SJCRH30 (cell line): Measurements from ENCODE around the gene P2RX1. TPM values are rescaled to one million over a fixed set of nuclear protein-coding genes. Genes with fewer than 3 reads are reported as not detected.

Source experiments
- DNase-seq, 2 experiments: peaks; one replicate each; pipeline ENCODE4 v3.0.0-alpha.2; 2015 to 2020
- H3K27ac ChIP-seq: fragments of 250-450 bp; sonication (Bioruptor Pico); 2 replicates; pipeline ENCODE4 v1.5.1; 2020; ENCODE audit warnings: mild to moderate bottlenecking, moderate library complexity
- H3K27me3 ChIP-seq: fragments of 250-450 bp; sonication (Bioruptor Pico); 2 replicates; pipeline ENCODE4 v1.5.1; 2020; ENCODE audit warnings: mild to moderate bottlenecking, moderate library complexity
- H3K36me3 ChIP-seq: fragments of 250-450 bp; sonication (Bioruptor Pico); 2 replicates; pipeline ENCODE4 v1.5.1; 2020; ENCODE audit warnings: mild to moderate bottlenecking, moderate library complexity
- H3K4me1 ChIP-seq: fragments of 250-450 bp; sonication (Bioruptor Pico); 2 replicates; pipeline ENCODE4 v1.5.1; 2020; ENCODE audit warnings: mild to moderate bottlenecking, moderate library complexity
- H3K4me3 ChIP-seq: fragments of 250-450 bp; sonication (Bioruptor Pico); 2 replicates; pipeline ENCODE4 v1.5.1; 2020; ENCODE audit warnings: mild to moderate bottlenecking, moderate library complexity
- H3K9me3 ChIP-seq: fragments of 250-450 bp; sonication (Bioruptor Pico); replicated peaks from 2 replicates; pipeline ENCODE4 v1.5.1; 2020; ENCODE audit warnings: mild to moderate bottlenecking, moderate library complexity
- total RNA-seq: library from RNA; depleted of rRNA; stranded (reverse); fragments of >200 nt; shearing (Covaris generic); gene quantifications from 2 replicates; pipeline ENCODE4 v1.2.3, GENCODE V29; 2014

Gene P2RX1
- total RNA-seq, 1 experiment from 2014 or later: 0.06 TPM

DNA sequence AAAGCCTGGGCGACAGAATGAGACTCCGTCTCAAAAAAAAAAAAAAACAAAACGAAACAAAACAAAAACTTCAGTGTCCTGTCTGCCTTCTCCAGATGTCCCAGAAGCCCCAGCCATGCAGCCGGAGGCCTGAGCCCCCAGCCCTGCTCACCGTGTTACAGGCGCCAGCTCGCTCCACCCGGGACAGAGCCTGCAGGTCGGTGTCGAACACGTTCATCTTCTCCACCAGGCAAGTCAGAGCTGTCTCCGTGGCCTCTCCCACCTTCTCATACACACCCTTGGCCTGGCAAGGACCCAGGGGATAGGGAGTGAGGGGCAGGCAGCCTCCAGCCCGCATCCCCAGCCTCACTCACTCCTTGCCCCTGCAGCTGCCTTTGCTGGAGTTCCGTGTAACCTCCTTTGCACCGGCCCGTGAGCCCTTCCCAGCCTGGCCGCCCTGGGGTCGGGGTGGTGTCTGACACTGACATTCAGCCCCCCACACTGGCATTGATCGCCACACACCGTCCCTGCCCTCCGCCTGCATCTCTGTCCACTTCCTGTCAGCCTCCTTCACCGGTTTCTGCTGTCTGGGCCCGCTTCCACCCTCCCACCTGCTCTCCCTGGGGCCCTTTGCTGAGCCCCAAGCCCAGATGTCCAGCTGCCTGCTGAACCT is 27.1 kb upstream of the P2RX1 start:
- Histone ChIP-seq H3K4me3 (peak overlapping the region; percentile 42), H3K9me3 (no peaks in the 10 kb centered on the region), H3K4me1 (peaks cover 8% of the 10 kb centered on the region), H3K36me3 (no peaks in the 10 kb centered on the region), H3K27ac (peak overlapping the region; percentile 48), H3K27me3 (no peaks in the 10 kb centered on the region)
- peak in 1 of 2 experiments; percentile 31 for DNase-seq

DNA sequence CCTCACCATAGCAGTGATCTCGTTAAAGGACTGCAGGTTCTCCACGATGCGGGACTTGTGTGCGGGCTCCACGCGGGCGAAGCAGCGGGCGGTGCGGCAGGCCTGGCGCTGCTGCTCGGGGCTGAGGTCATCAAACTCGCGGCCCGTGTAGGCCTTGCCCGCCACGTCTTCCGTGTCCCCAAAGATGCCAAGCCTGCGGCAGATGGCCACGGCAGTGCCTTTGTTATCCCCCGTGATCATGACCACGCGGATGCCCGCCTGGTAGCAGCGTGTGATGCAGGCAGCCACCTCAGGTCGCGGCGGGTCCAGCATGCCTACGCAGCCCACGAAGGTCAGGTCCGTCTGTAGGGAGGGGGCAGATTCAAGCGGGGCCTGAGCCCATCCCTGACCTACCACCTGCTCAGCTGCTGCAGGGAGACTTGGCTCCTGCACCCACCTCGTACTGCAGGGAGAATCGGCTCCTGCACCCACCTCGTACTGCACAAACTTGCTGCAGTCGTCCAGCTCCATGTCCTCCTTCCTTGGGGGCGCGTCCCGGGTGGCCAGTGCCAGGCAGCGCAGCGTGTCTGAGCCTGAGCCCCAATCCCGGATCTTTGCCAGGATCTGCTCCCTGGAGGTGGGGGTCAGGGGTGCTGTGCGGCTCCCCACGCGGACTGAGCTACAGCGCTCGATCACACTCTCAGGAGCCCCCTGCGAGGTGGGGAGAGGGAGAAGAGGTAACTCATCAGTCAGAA is 24.9 kb upstream of the P2RX1 start:
- no peaks in the 10 kb centered on the region for H3K9me3 ChIP-seq
- H3K27me3 ChIP-seq: no peaks in the 10 kb centered on the region
- H3K27ac ChIP-seq: no peak overlapping the region
- H3K4me3 ChIP-seq: no peak overlapping the region
- H3K36me3 ChIP-seq: no peaks in the 10 kb centered on the region
- H3K4me1 ChIP-seq: peaks cover 8% of the 10 kb centered on the region
- no peak for DNase-seq

DNA sequence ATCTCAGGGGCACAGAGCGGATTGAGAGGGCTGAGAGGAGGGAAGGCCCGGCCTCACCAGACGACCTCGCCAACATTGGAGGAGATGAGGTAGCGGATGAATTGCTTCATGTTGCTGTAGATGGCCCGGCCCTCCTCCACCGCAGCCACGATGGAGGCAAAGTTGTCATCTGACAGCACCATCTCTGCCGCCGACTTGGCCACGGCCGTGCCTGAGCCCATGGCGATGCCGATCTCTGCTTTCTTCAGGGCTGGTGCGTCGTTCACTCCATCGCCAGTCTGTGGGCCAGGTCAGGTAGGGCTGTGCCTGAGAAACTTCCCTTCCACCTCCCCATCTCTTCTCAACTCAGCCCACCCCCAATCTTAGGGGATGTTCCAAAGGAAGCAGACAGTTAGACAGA is 21.1 kb upstream of the P2RX1 start:
- Histone ChIP-seq H3K4me1 (no peaks in the 10 kb centered on the region), H3K36me3 (no peaks in the 10 kb centered on the region), H3K9me3 (no peaks in the 10 kb centered on the region), H3K4me3 (no peak overlapping the region), H3K27ac (no peak overlapping the region), H3K27me3 (no peaks in the 10 kb centered on the region)
- no peak for DNase-seq

DNA sequence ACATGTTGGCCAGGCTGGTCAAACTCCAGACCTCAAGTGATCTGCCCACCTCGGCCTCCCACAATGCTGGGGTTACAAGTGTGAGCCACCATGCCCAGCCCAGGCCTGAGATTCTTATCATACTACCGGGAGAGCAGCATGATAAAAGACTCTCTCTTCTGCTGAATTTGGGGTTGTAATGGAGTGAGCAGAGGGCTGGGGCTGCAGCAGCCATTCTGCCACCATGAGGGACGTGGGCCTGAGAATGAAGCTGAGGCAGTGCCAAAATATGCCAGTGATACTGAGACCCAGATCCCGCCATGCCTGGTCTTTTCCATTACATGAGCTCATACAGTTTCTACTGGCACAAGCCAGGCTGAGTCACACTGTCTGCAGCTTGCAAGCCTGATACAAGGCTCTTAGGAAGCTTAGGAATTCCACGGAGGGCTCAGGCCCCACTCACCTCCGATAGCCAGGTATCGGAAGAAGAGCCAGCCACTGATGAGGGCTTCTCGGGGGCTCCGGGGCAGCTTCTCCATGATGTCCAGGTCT is 19.6 kb upstream of the P2RX1 start:
- Histone ChIP-seq H3K4me1 (no peaks in the 10 kb centered on the region), H3K27me3 (no peaks in the 10 kb centered on the region), H3K36me3 (no peaks in the 10 kb centered on the region), H3K4me3 (no peak overlapping the region), H3K9me3 (no peaks in the 10 kb centered on the region), H3K27ac (no peak overlapping the region)
- DNase-seq: no peak

DNA sequence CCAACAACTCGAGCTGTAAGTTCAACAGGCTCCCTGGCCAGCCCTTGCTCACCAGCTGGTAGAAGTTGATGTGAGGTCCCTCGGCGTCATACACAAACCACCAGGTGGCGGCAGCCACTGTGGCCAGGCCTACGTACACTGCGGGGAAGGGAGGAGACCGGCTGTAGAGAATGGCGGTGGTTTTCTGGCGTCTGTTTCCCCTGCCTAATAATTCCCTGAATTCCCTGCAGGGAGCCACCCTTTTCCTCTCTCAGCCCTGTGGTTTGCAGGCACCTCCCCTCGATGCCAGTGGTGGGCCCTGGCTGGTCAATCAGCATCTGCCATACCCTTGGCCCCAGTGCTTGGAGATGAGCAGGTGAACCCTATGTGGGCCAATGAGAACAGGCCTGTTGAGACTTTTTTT is 18.9 kb upstream of the P2RX1 start:
- Histone ChIP-seq H3K4me3 (no peak overlapping the region), H3K36me3 (no peaks in the 10 kb centered on the region), H3K4me1 (no peaks in the 10 kb centered on the region), H3K27me3 (no peaks in the 10 kb centered on the region), H3K9me3 (no peaks in the 10 kb centered on the region), H3K27ac (no peak overlapping the region)
- DNase-seq: peak; percentile 80 to 88

DNA sequence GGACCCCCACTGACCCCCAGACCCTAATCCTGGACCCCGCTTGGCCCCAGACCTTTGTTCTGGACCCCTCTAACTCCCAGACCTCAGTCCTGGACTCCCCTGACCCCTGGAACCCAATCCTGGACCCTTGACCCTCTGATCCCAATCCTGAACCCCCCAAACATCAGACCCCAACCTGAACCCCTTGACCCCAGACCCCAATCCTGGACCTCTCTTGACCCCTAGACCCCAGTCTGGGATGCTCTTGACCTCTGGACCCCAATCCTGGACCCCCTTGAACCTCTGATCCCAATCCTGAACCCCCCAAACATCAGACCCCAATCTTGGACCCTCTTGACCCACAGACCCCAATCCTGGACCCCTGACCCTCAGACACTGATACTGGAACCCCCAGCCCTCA is 13.5 kb upstream of the P2RX1 start:
- Histone ChIP-seq H3K36me3 (no peaks in the 10 kb centered on the region), H3K4me1 (no peaks in the 10 kb centered on the region; the same call in 1 of the 2 replicates), H3K4me3 (no peak overlapping the region), H3K27me3 (no peaks in the 10 kb centered on the region), H3K9me3 (no peaks in the 10 kb centered on the region), H3K27ac (no peak overlapping the region)
- no peak for DNase-seq

DNA sequence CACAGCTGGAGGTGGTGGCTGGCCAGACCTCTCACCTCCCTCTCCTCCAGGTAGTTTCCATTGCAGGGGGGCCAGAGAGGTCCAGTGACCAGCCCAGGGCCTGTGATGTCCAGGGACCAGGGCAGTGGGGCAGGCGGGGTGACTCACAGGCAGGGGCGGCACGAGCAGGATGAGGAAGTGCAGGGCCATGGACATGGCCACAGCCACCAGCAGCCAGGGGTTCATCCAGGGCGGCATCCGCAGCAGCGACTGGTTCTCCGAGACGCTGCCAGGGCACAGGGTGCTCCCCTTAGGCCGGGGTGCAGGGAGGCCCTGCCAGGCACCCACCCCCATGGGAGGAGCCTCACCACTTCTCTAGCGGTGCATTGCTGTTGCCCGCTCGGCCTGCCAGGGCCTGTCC is 12.9 kb upstream of the P2RX1 start:
- no peaks in the 10 kb centered on the region for H3K9me3 ChIP-seq
- H3K27ac ChIP-seq: no peak overlapping the region
- H3K36me3 ChIP-seq: no peaks in the 10 kb centered on the region
- no peak for DNase-seq
- H3K4me3 ChIP-seq: no peak overlapping the region
- H3K27me3 ChIP-seq: no peaks in the 10 kb centered on the region
- no peaks in the 10 kb centered on the region; the same call in 1 of the 2 replicates for H3K4me1 ChIP-seq

DNA sequence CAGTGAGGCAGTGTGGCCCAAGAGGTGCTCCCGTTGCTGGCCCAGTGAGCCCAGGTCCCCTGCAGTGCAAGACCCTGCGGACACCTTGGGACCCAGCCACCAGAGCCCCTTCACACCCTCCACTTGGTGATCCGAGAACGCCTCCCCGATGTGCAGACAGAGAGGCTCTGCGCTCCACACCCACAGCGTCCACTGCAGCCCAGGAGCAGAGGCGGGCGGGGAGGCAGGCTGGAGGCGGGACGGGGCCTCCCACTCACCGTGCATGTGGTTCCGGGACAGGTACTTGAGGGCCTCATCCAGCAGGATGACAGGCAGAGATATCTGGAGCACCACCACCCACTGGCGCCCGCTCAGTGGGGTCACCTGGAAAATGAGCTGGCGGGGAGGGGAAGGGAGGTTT is 12.1 kb upstream of the P2RX1 start:
- Histone ChIP-seq H3K27ac (no peak overlapping the region), H3K27me3 (no peaks in the 10 kb centered on the region), H3K9me3 (no peaks in the 10 kb centered on the region), H3K36me3 (no peaks in the 10 kb centered on the region), H3K4me3 (no peak overlapping the region), H3K4me1 (no peaks in the 10 kb centered on the region; the same call in 1 of the 2 replicates)
- no peak for DNase-seq

DNA sequence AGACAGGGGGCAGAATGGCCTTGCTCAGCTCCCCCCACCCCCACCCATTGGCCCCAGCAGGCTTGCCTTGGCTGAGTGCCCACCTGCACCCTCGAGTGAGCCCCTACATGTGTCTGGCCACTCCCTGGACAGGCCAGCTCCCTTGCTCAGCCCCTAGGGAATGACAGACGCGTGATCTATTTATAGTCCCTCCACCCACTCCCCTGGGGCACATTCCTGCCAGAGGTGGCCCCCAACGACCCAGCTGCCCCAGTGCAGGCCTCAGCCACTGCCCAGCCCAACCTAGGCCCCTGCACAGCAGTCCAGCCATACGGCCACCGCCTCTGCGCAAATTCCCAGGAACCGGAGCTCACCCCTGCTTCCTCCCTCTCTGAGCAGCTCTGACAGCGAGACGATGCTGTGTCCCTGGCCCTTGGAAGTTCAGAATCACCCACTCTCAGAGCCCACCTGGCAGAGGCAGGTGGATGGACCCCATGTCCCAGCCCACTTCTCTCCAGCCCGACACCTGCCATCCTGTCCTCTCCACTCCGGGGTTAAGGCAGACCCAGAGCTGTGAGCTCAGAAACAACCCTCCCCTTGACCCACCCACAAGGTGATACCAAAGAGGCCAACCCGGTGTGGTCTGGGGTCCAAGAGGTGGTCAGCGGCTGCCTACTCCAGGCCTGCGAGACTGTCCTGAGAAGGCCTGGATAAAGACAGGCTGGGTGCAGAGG is 11.5 kb upstream of the P2RX1 start:
- Histone ChIP-seq H3K4me3 (no peak overlapping the region), H3K36me3 (no peaks in the 10 kb centered on the region), H3K4me1 (no peaks in the 10 kb centered on the region; the same call in 1 of the 2 replicates), H3K27me3 (no peaks in the 10 kb centered on the region), H3K9me3 (no peaks in the 10 kb centered on the region), H3K27ac (no peak overlapping the region)
- peak in 1 of 2 experiments; percentile 39 for DNase-seq

DNA sequence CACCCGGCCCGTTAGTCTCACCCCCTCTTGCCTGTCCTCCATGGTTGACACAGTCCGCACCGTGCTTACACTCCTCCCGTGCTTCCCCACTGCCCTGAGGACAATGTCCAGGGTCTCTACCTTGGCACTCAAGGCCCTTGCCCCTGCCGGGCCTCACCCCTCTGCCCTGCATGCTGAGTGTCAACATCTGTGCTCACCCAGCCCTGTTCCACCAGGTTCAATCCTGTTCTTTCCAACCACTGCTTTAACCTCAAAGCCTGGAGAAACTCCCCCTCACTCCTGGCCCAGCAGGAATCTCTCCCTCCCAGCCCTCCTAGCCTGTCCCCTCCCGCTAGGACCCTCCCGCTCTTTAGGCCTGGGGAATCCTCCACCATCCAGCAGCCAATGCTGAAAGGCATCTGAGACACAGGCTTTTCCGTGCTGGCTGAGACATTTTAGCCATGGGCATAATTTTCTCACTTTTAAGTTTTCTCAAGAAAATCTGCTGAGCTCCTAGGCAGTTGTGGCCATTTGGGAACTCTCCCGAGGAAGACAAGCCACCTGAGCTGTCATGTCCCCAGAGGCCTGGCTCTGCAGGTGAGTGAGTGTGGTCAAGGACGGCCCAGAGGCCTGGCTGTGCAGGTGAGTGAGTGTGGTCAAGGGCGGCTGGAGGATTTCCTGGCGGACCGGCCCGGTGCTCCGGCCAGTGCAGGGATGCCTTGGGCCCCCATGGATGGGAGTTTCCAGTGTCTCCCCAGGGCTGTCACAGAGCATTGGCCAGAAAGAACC is 10.8 kb upstream of the P2RX1 start:
- Histone ChIP-seq H3K4me3 (no peak overlapping the region), H3K27me3 (no peaks in the 10 kb centered on the region), H3K27ac (no peak overlapping the region), H3K36me3 (no peaks in the 10 kb centered on the region), H3K4me1 (no peaks in the 10 kb centered on the region; the same call in 1 of the 2 replicates), H3K9me3 (no peaks in the 10 kb centered on the region)
- DNase-seq: no peak

DNA sequence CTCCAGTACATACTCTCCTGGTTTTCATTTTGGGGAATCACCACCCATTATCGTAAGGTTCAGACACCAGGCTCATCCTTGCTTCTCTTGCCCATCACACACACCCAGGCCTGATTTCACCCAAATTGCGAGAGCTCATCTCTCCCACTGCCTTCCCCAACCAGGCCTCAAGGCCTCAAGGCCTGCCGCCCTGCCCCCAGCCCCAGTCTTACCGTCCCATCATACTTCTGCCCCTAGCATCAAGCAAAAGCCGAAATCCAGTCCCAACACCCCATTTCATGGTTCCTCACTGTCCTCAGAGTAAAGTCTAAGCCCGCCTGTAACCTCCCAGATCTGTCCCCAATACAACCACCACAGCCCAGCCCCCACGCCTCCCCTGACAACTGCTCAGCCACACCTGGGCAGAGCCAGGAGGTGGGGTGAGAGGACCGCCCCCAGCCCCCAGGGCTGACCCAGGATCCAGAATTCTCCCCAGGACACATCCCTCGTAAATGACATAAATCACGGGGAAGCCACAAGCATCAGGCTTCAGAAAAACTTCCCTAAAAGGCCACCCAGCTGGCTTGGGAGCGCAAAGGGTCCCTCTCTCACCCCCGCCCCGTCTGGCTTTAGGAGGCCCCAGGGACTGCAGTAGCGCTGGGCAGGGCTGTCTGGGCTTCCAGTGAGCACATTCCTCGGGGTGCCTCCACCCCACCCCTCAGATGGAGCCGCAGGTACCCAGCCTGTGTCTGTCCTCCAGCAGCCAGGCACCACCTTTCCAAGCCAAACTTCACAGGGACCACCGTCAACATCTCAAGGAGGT is 9.6 kb upstream of the P2RX1 start:
- no peaks in the 10 kb centered on the region; the same call in 1 of the 2 replicates for H3K4me1 ChIP-seq
- no peak for DNase-seq
- H3K27me3 ChIP-seq: no peaks in the 10 kb centered on the region
- no peak overlapping the region for H3K27ac ChIP-seq
- no peaks in the 10 kb centered on the region for H3K9me3 ChIP-seq
- no peaks in the 10 kb centered on the region for H3K36me3 ChIP-seq
- no peak overlapping the region for H3K4me3 ChIP-seq

DNA sequence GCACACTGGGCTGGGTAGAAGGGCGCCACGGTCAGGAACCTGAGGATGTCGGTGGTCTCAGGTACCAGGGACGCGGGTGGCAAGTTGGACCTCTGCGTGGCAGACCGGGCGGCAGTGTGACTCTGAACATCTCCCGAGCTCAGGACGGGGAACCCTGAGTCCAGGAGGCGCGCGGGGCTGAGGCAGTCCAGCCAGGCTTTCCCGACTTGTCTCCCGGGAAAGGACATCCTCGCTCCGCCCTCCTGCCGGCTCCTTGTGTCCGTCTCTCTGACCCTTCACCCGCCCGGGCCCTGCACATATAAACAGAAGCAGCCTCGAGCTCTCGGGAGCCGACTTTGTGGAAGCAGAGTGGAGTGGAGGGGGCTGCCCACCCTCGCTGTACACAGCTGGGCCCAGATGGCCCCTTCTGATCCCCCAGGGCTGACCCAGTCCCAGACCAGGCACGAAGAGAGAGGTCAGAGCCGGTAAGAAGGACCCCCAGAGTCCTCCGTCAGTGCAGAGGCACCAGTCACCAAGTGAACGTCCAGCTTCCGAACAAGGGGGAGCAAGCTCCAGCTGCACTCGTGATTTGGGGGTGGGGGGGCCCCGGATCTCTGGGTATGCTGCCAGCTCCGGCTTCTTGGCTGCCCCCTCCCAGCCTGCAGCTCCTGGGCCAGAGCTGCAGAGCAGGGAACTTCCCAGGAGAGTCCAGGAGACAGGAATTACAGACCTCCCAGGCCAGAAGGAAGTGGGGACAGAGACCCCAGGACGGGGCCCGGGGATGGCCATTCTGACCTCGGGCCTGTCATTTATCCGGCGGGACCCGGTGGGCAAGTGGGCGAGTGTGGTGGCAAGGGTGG is 8.5 kb upstream of the P2RX1 start:
- Histone ChIP-seq H3K36me3 (no peaks in the 10 kb centered on the region), H3K4me3 (no peak overlapping the region), H3K9me3 (no peaks in the 10 kb centered on the region), H3K4me1 (no peaks in the 10 kb centered on the region; the same call in 1 of the 2 replicates), H3K27ac (no peak overlapping the region), H3K27me3 (no peaks in the 10 kb centered on the region)
- DNase-seq: no peak
